ENCODE measurements around the gene ARHGAP44.

Gene ARHGAP44

DNA sequence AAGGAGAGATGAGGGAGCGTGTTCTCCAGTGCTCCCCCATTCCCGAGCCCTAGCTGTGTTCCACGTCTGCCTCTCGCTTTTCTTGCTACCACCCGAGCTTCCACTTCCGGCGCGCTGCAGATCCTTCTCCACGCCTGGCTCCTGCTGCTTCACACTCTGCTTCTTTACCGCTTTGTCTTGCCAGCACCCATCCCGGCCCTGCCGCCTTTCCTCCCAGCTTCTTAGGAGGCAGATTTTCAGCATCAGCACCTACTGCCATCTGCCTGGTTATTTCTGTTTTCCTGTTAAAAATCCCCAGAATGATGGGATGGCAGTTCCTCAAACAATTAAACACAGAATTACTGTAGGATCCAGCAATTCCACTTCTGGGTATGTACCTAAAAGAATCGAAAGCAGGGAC lies 163.9 kb downstream of the ARHGAP44 start:
- TF ChIP-seq CTCF (IDR thresholded peaks at IDR 0.05; ENCODE audit: insufficient read depth, low read length) (no peak), SPI1 (IDR thresholded peaks at IDR 0.05; ENCODE audit: borderline replicate concordance, low read depth) (no peak), POLR2AphosphoS5 (IDR thresholded peaks at IDR 0.05; ENCODE audit: low read depth) (no peak), GABPA (IDR thresholded peaks at IDR 0.05; ENCODE audit: low read depth) (no peak)
- TF ChIP-seq, protein P1, sequence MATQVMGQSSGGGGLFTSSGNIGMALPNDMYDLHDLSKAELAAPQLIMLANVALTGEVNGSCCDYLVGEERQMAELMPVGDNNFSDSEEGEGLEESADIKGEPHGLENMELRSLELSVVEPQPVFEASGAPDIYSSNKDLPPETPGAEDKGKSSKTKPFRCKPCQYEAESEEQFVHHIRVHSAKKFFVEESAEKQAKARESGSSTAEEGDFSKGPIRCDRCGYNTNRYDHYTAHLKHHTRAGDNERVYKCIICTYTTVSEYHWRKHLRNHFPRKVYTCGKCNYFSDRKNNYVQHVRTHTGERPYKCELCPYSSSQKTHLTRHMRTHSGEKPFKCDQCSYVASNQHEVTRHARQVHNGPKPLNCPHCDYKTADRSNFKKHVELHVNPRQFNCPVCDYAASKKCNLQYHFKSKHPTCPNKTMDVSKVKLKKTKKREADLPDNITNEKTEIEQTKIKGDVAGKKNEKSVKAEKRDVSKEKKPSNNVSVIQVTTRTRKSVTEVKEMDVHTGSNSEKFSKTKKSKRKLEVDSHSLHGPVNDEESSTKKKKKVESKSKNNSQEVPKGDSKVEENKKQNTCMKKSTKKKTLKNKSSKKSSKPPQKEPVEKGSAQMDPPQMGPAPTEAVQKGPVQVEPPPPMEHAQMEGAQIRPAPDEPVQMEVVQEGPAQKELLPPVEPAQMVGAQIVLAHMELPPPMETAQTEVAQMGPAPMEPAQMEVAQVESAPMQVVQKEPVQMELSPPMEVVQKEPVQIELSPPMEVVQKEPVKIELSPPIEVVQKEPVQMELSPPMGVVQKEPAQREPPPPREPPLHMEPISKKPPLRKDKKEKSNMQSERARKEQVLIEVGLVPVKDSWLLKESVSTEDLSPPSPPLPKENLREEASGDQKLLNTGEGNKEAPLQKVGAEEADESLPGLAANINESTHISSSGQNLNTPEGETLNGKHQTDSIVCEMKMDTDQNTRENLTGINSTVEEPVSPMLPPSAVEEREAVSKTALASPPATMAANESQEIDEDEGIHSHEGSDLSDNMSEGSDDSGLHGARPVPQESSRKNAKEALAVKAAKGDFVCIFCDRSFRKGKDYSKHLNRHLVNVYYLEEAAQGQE (IDR thresholded peaks at IDR 0.05; ENCODE audit: insufficient replicate concordance, low read depth): no peak

GRCh38 chr17:12955521-12955920 lies 166.2 kb downstream of the ARHGAP44 start:
- TF ChIP-seq, protein P1 (IDR thresholded peaks at IDR 0.05; ENCODE audit: insufficient replicate concordance, low read depth): no peak
- TF ChIP-seq CTCF (IDR thresholded peaks at IDR 0.05; ENCODE audit: insufficient read depth, low read length): no peak
- TF ChIP-seq POLR2AphosphoS5 (IDR thresholded peaks at IDR 0.05; ENCODE audit: low read depth): no peak
- no peak for TF ChIP-seq SPI1 (IDR thresholded peaks at IDR 0.05; ENCODE audit: borderline replicate concordance, low read depth)
- TF ChIP-seq GABPA (IDR thresholded peaks at IDR 0.05; ENCODE audit: low read depth): no peak
- Histone ChIP-seq H3K27me3 (ENCODE audit: insufficient read depth, poor library complexity, severe bottlenecking) (no peaks in the 10 kb centered on the region), H3K4me3 (replicated peaks; ENCODE audit: insufficient read depth, low read length) (no peak overlapping the region), H3K27ac (replicated peaks) (no peak overlapping the region)
- no peak for DNase-seq (ENCODE audit: low read depth in 1 of 2, low spot score in 1 of 2)

More for the DNA sequence above, 163.9 kb downstream of the ARHGAP44 start:
- Histone ChIP-seq H3K27ac (replicated peaks) (no peak overlapping the region), H3K4me3 (replicated peaks; ENCODE audit: insufficient read depth, low read length) (no peak overlapping the region), H3K27me3 (ENCODE audit: insufficient read depth, poor library complexity, severe bottlenecking) (no peaks in the 10 kb centered on the region)
- no peak for DNase-seq (ENCODE audit: low read depth in 1 of 2, low spot score in 1 of 2)

GRCh38 chr17:12958786-12959185 lies 169.5 kb downstream of the ARHGAP44 start:
- TF ChIP-seq CTCF (IDR thresholded peaks at IDR 0.05; ENCODE audit: insufficient read depth, low read length): no peak
- no peak for TF ChIP-seq POLR2AphosphoS5 (IDR thresholded peaks at IDR 0.05; ENCODE audit: low read depth)
- no peak for TF ChIP-seq GABPA (IDR thresholded peaks at IDR 0.05; ENCODE audit: low read depth)
- no peak for TF ChIP-seq SPI1 (IDR thresholded peaks at IDR 0.05; ENCODE audit: borderline replicate concordance, low read depth)
- TF ChIP-seq, protein P1 (IDR thresholded peaks at IDR 0.05; ENCODE audit: insufficient replicate concordance, low read depth): no peak
- Histone ChIP-seq H3K4me3 (replicated peaks; ENCODE audit: insufficient read depth, low read length) (no peak overlapping the region), H3K27me3 (ENCODE audit: insufficient read depth, poor library complexity, severe bottlenecking) (no peaks in the 10 kb centered on the region), H3K27ac (replicated peaks) (no peak overlapping the region)
- DNase-seq (ENCODE audit: low read depth in 1 of 2, low spot score in 1 of 2): no peak
